Adrenal gland (tissue), 12 donors: ENCODE data around the gene LY6G6F. TPM values are rescaled to one million over a fixed set of nuclear protein-coding genes. Genes with fewer than 3 reads are reported as not detected.
A peak's percentile ranks its signal among the peaks of the same experiment; 100 is the strongest.

Source experiments
- DNase-seq, 7 donors: peaks; one replicate each; pipeline ENCODE4 v3.0.0-alpha.2; 2019 to 2020
- H3K27ac ChIP-seq, 5 donors: fragments of 200-600 bp; sonication (generic) in 4 of 5; 1 replicate in 3 of 5; 2 replicates in 2 of 5; pipeline versions ENCODE4 v1.5.1 to v1.8.0; 2016 to 2020; ENCODE audit warnings: mild to moderate bottlenecking in 1 of 5
- H3K27me3 ChIP-seq: fragments of 200-600 bp; 2 replicates; pipeline ENCODE4 v1.8.0; 2021
- H3K36me3 ChIP-seq, 2 donors: fragments of 200-600 bp; replicated peaks in 1 of 2; 1 replicate in 1 of 2; 2 replicates in 1 of 2; pipeline versions ENCODE4 v1.5.1 to v1.8.0; 2018 to 2022
- H3K4me1 ChIP-seq, 2 donors: fragments of 200-600 bp; replicated peaks in 1 of 2; 1 replicate in 1 of 2; 2 replicates in 1 of 2; pipeline versions ENCODE4 v1.5.1 to v1.8.0; 2018 to 2021
- H3K4me3 ChIP-seq, 4 donors: fragments of 200-600 bp; sonication (generic) in 3 of 4; one replicate each; pipeline ENCODE4 v1.5.1; 2016 to 2018
- H3K9me3 ChIP-seq, 3 donors: fragments of 200-600 bp; sonication (generic) in 1 of 3; replicated peaks in 1 of 3; 1 replicate in 2 of 3; 2 replicates in 1 of 3; pipeline versions ENCODE4 v1.5.1 to v1.8.0; 2016 to 2021
- POLR2A ChIP-seq, 2 donors: fragments of 450-650 bp; IDR thresholded peaks; one replicate each; pipeline ENCODE4 v1.6.1; 2017; ENCODE audit warnings: antibody characterized with exemption in 2 of 2, mild to moderate bottlenecking in 2 of 2, moderate library complexity in 1 of 2
- WGBS, 4 donors: extraction: QIAGEN DNeasy Blood & Tissue Kit in 2 of 4; methylation state at CpG; one replicate each; pipeline versions ENCODE4 v1.1.5 to v1.1.7; 2013 to 2017; 5-methylcytosine and 5-hydroxymethylcytosine counted together
- intact Hi-C, 2 donors: fragments of 100-400 bp; cut with DNase I; formaldehyde crosslinking; loops; one replicate each; pipeline versions ENCODE4 v1.14.1 to v1.15.0; 2022 to 2023
- polyA plus RNA-seq, 3 donors: library from polyadenylated mRNA; stranded (reverse); fragments of 200-250 nt in 2 of 3; fragments of 350-450 nt in 1 of 3; fragmentation: Illumina TruSeq in 1 of 3; extraction: RNeasy Lipid Tissue Mini Kit (QIAGEN cat#74804) in 1 of 3; gene quantifications; one replicate each; pipeline ENCODE4 v1.2.3, GENCODE V29; 2013 to 2014
- total RNA-seq, 9 donors: library from RNA; depleted of rRNA in 4 of 9; stranded (reverse); fragments of >200 nt in 4 of 9; fragments of 120-200 nt in 1 of 9; fragmentation: NEBNext Ultra II Directional in 1 of 9; extraction: Animal tissue kit (Norgen Biotek cat#: 25700) in 1 of 9; gene quantifications; one replicate each; pipeline versions ENCODE4 v1.1.0 to v1.2.4, GENCODE V29; 2013 to 2023
- TF ChIP-seq, protein P1 (sequence below), 6 experiments: fragments of 450-650 bp in 4 of 6; fragments of 200-600 bp in 2 of 6; sonication (generic) in 1 of 6; IDR thresholded peaks; 1 replicate in 5 of 6; 2 replicates in 1 of 6; pipeline versions ENCODE4 v1.5.1 to v1.8.0; 2016 to 2021; ENCODE audit warnings: antibody characterized with exemption in 6 of 6, mild to moderate bottlenecking in 2 of 6, moderate library complexity in 1 of 6
- donor health status: healthy with polysubstance abuse.
- donor health status: Bipolar disorder and iron deficiency.
- donor health status: DM: yes; HTN: yes; CAD: no.
- donor health status: DM: no; HTN: no; CAD: no.
- donor health status: DM: no; HTN: no; CAD: no.
- donor health status: DM: yes; HTN: yes; CAD: no.

The LY6G6F gene
- total and polyA plus RNA-seq, 12 donors = 0.44 TPM; not detected in 11

DNA sequence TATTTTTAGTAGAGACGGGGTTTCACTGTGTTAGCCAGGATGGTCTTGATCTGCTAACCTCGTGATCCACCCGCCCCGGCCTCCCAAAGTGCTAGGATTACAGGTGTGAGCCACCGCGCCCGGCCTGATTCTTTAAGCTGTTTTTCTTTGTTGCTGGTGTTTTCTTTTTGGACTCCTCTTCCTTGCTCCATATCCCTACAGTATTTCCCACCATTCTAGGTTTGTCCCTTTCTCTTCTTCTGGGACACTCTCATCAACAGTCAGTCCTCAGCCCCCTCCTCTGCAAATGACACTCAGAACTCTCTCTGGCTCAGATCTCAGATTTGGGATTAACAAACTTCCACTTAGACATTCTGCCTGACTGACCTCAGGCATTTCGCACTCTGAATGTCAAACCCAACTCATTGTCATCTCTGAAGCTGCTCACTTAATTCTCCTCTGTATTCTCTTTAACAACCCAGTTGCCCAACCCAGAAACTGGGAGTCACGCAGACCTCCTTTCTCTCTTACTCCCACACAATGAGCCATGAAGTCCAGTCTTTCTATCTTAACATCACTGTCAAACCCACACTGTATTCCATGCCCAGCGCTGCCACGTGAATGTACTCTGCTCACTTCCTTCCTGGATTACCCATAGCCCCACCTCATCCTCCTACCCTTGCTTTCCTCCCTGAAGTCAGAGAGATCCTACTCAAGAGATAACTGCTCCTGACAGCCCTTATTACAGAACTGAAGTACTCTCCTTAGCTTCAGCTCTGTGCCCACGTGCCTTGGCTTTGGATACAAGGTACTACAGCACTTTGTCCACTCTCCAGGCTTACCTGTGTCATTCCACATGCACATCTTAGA is 19.1 kb downstream of the LY6G6F start:
- Histone ChIP-seq H3K27ac (peak overlapping the region in 1 of 5 donors; percentile 17), H3K36me3 (peaks cover 0 to 4% of the 10 kb centered on the region in 2 donors), H3K4me1 (peaks cover 6 to 27% of the 10 kb centered on the region in 2 donors), H3K4me3 (no peak overlapping the region), H3K9me3 (no peaks in the 10 kb centered on the region), H3K27me3 (no peaks in the 10 kb centered on the region)
- DNase-seq = no peak
- TF ChIP-seq, protein P1, sequence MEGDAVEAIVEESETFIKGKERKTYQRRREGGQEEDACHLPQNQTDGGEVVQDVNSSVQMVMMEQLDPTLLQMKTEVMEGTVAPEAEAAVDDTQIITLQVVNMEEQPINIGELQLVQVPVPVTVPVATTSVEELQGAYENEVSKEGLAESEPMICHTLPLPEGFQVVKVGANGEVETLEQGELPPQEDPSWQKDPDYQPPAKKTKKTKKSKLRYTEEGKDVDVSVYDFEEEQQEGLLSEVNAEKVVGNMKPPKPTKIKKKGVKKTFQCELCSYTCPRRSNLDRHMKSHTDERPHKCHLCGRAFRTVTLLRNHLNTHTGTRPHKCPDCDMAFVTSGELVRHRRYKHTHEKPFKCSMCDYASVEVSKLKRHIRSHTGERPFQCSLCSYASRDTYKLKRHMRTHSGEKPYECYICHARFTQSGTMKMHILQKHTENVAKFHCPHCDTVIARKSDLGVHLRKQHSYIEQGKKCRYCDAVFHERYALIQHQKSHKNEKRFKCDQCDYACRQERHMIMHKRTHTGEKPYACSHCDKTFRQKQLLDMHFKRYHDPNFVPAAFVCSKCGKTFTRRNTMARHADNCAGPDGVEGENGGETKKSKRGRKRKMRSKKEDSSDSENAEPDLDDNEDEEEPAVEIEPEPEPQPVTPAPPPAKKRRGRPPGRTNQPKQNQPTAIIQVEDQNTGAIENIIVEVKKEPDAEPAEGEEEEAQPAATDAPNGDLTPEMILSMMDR (IDR thresholded peaks at IDR 0.05) = no peak
- TF ChIP-seq POLR2A (IDR thresholded peaks at IDR 0.05) = no peak
- WGBS, 4 donors = 86 to 87% (median 86%) methylated on average over 12 of the region's 12 CpGs
- intact Hi-C loops = no loop called here

DNA sequence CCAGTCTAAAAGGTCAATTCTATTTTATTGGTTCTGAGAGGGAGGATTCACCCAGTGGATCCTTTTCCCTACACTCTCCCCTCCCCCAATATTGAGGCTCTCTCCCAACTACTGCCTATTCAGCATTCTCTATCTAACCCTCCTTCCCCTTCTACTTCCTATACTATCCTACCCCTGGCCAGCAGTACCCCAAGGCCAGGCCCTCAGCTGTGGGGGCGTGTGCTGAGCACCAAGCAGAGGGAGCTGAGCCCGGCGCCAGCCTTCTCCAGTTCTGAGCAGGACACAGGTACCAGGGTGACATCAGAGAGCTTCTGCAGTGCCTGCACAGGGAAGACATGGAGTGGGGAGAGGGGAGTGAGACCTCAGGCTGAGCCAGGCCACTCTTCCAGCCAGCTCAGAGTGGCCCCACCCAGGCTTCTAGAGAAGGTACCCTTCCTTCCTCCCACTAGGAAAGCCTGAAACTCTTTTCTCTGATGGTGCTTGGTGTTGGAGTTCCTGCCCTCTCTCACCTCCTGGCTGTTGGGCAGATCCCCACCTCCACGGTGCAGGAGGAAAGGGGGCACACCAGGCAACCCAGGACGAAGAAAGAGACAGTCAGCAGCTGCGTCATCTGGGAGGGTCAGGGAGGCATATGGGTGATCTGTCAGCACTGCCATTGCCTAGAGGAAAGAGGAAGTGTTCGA is 20.5 kb downstream of the LY6G6F start:
- no peak for TF ChIP-seq POLR2A (IDR thresholded peaks at IDR 0.05)
- TF ChIP-seq, protein P1 (IDR thresholded peaks at IDR 0.05) = no peak
- H3K9me3 ChIP-seq = no peaks in the 10 kb centered on the region
- no peaks in the 10 kb centered on the region for H3K27me3 ChIP-seq
- WGBS, 4 donors = 72 to 84% (median 77%) methylated on average over 3 to 7 of the region's 7 CpGs
- H3K36me3 ChIP-seq = peaks cover 0 to 19% of the 10 kb centered on the region in 2 donors
- DNase-seq = peak in 5 of 7 donors; percentile 37 to 69 (median 43)
- peaks cover 6 to 39% of the 10 kb centered on the region in 2 donors for H3K4me1 ChIP-seq
- H3K27ac ChIP-seq = peak overlapping the region in 4 of 5 donors; percentile 26 to 93 (median 66)
- no peak overlapping the region for H3K4me3 ChIP-seq
- intact Hi-C loops = no loop called here

DNA sequence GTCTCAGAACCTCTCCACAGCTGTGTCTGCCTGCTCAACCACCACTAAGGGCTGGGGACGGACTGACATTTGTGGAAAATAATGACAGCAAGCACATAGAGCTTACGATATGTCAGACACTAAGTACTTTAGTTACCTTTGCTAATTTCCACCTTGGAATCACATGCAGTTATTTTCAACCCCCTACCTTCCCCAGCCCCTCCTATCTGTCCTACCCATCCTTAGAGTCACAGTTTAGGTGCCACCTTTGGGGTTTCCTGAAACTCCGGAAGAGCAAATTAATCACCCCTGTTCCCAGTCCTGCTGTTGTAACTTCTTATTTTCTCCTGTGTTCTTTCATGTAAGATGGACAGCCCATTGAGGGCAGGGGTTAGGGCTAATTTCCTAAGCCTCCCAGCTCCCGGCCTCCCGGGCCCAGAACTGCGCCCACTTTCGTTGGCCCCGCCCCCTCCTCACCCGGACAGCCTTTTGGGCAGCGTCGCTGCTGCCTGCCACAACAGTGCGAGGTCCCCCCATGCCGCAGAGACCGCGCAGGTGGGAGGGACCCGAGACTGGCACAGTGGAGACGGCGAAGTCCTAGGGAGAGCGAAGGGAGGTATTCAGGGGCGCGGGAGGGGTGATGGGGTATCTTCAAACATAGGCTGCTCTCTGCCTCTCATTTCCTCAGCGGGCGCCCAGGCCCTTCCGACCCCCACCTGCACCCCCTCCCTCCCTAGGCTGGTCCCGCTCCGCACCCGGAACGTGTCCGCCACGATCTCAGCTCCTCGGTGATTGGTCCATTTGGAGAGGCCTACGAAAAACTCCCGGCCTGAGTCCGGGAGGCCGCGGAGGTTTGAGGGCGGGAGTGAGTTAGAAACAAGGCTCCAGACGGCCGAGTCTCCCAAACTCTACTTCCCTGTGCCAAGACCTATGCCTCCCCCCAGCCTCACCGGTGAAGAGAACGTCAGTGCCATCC is 21.3 kb downstream of the LY6G6F start:
- no peak for TF ChIP-seq POLR2A (IDR thresholded peaks at IDR 0.05)
- TF ChIP-seq, protein P1 (IDR thresholded peaks at IDR 0.05) = no peak
- Histone ChIP-seq H3K27me3 (no peaks in the 10 kb centered on the region), H3K36me3 (peaks cover 0 to 27% of the 10 kb centered on the region in 2 donors), H3K27ac (peak overlapping the region in 3 of 5 donors; percentile 58 to 93 (median 86)), H3K4me1 (peaks cover 6 to 47% of the 10 kb centered on the region in 2 donors), H3K4me3 (peak overlapping the region in 1 of 4 donors; percentile 78), H3K9me3 (no peaks in the 10 kb centered on the region)
- peak in 1 of 7 donors; percentile 35 for DNase-seq
- WGBS, 4 donors = 75 to 83% (median 79%) methylated on average over 32 to 41 of the region's 41 CpGs
- intact Hi-C loops = no loop called here
